Stimulated activated CD8-positive, alpha-beta memory T cell treated with anti-CD3 and anti-CD28 coated beads, Interleukin-2, amount 100 ng/mL, for 1 hour (primary cell): Measurements from ENCODE around the gene DYNC1H1.
"Not testable (repeated sequence)": the region's sequence is repeated elsewhere in the genome, so short reads cannot be mapped to it uniquely, and the experiment has no call there.

Experiments
- DNase-seq, 2 donors: peaks; one replicate each; pipeline ENCODE4 v3.0.0-alpha.2; 2020; ENCODE audit warnings: low read depth in 2 of 2

The DYNC1H1 gene

DNA sequence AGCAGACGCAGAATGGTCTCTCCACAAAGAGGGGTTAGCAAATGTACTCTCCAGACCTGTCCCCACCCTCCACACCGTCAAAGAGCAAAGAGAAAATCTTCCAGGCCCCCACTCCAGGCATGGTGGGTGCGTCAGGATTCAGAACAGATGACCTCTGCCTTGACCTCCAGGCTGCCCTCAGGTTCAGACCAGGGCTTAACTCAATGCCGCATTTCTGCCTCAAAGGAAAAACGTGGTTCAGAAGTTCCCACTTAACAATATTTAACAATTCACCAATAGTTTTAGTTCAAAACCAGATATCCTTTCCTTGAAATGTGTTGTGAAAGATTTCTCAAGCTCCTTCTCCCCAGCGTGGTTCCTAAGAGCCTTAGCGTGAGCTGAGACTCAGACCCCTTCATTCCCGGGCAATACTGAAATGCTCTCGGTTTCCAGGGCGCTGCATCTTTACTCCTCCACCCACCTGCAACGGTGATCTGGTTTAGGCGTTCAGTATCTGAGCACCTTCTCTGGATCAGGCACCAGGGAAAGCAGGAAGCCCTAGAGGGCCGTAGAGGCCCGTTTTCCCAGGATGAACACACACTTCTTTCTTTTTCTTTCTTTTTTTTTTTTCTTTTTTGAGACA is 99.5 kb downstream of the DYNC1H1 start:
- no peak for DNase-seq

DNA sequence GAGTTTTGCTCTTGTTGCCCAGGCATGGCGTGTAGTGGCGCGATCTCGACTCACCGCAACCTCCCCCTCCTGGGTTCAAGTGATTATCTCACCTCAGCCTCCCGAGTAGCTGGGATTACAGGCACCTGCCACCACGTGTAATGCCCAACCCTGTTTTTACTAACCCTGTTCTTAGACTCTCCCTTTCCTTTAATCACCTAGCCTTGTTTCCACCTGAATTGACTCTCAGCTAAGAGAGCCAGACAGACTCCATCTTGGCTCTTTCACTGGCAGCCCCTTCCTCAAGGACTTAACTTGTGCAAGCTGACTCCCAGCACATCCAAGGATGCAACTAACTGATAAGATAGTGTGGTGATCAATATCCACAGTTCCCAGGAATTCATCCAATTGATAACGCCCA is 100.2 kb downstream of the DYNC1H1 start:
- DNase-seq, result not testable (repeated sequence)

DNA sequence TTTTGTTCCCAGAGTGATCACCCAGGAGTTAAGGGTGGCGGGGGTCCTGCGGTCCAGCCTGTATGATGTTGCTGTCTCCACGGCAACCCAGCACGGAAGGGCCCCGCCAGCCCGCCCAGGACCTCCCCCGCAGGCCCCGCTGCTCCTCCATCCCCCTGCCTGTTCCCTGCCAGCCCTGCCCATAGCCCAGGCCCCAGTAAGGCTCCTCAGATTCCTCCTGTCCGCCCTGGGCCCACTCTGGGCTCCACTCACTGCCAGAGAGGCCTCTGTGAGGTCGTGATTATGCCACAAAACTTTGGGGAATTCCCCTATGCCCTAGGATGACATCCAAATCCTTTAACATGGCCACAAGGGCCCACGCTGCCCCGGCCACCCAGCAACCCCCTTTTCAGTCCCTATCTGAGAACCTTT is 101.7 kb downstream of the DYNC1H1 start:
- no peak for DNase-seq

DNA sequence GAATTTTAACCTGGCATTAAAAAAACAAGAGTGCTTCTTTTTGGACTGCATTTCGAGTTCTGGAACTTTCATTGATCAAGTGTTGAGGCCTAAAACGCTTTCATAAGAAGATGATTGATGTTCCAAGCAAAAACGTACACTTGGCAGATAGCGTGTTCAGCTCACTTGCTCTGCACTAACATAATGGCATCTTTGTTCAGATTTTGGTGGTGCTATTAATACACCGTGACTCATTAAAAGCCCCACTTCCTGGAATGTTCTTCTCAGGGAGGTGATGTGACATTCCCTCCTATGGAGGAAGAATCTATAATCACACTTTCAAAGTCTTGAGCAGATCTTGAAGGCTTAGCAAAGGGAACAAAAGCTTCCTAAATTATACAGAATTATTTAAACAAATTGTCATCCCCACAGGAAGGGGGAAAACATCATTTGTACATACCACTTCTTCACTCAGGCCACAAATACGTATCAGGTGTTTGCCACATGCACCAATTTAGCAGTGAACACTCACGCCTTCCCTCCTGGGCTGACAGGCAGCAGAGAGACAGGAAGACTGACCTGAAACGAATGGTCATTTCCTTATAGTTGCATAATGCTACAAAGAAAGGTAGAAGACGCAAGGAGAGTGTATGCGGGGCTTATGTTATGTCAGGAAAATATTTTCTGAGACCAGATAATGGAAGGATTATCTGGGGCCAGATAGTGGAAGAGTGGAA is 107.1 kb downstream of the DYNC1H1 start:
- DNase-seq, result no peak

DNA sequence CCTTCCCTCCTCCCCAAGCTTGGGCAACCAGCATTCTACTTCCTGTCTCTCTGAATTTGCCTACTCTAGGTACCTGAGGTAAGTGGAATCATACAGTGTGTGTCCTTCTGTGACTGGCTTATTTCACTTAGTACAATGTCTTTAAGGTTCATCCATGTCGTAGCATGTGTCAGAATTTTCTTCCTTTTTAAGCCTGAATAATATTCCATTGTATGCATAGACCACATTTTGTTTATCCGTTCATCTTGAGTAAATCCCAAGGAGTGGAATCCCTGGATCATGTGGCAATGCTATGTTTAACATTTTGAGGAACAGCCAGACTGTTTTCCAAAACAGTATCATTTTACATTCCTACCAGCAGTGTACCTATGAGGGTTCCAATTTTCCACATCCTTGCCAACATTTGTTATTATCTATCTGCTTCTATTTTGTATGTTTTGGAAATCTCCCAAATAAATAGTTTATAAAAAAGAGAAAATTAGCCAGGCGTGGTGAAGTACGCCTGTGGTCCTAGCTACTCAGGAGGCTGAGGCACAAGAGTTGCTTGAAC is 110.1 kb downstream of the DYNC1H1 start:
- DNase-seq, result no peak

DNA sequence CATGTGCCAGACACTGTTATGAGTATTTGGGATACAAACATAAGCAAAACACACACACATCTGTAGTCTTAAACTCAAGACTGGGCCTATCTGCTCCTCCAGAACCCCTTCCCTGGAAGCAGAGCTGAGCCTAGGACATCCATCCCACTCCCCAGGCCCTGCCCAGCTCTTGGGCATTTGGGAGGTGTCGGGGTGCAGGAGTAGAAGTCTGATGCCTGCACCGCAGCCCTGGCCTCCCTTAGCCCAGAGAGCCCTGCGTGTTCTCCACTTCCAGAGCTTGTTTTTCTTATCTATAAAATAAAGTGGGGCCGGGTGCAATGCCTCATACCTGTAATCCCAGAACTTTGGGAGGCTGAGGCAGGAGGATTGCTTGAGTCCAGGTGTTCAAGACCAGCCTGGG is 110.8 kb downstream of the DYNC1H1 start:
- DNase-seq, result no peak

DNA sequence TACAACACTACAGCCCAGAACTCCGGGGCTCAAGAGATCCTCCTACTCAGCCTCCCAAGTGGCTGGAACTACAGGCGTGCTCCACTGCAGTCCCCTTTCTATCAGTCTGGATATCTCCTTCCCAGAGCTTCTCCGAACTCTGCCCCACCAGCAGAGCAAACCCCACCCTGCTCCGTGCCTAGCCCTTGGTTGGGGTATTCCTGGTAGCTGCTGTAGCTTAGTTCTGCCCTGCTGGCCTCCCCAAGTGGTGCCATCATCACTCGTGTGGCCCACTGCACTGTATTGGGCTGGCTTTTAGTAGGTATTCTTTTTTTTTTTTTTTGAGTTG is 113.0 kb downstream of the DYNC1H1 start:
- no peak for DNase-seq

DNA sequence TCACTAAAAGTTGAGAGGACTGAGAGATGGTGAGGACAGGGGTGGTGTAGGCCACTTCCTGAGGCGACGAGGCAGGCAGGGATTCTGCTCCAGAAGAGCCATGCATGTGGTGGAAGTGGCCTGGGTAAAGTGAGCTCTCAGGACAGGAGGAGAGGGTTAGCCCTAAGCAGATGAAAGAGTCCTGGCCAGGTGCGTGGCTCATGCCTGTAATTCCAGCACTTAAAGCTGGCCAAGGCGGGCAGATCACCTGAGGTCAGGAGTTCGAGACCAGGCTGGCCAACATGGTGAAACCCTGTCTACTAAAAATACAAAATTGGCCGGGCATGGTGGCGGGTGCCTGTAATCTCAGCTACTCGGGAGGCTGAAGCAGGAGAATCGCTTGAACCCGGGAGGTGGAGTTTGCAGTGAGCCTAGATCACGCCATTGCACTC is 114.0 kb downstream of the DYNC1H1 start:
- DNase-seq, result not testable (repeated sequence)

DNA sequence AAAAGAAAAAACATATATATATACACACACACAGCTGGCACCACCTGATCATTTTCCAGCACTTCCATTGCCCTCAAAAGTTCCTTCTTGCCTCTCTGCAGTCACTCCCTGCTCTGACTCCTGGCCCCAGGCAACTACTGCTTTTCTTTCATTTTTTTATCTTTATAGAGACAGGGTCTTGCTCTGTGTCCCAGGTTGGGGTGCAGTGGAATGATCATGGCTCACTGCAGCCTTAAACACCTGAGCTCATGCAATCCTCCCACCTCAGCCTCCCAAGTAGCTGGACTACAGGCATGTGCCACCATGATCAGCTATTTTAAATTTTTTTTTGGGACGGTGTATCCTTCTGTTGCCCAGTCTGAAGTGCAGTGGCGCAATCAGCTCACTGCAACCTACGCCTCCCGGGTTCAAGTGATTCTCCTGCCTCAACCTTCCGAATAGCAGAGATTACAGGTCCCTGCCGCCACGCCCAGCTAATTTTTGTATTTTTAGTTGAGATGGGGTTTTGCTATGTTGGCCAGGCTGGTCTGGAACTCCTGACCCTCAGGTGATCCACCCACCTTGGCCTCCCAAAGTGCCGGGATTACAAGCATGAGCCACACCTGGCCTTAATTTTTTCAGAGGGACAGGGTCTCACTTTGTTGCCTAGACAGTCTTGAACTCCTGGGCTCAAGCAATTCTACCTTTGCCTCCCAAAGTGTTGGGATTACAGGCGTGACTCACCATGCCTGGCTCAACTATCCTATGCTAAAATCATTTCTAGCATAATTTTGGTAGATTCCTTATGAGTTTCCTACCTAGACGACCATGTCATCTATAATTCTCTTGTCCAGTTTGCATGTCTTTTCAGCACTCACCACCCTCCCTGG is 114.7 kb downstream of the DYNC1H1 start:
- no peak for DNase-seq

DNA sequence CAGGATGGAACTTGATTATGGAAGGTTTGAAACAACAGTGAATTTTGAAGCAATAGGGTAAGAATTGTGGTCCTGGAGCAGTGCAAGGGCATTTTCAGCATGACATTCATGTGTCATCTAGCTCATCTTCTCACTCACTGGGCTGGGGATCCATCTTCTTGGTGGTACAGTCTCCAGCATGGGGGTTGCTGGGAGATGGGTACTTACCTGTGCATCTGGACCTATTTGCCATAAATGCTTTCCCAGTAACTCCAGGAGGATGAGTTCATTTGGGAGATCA is 115.3 kb downstream of the DYNC1H1 start:
- no peak for DNase-seq

DNA sequence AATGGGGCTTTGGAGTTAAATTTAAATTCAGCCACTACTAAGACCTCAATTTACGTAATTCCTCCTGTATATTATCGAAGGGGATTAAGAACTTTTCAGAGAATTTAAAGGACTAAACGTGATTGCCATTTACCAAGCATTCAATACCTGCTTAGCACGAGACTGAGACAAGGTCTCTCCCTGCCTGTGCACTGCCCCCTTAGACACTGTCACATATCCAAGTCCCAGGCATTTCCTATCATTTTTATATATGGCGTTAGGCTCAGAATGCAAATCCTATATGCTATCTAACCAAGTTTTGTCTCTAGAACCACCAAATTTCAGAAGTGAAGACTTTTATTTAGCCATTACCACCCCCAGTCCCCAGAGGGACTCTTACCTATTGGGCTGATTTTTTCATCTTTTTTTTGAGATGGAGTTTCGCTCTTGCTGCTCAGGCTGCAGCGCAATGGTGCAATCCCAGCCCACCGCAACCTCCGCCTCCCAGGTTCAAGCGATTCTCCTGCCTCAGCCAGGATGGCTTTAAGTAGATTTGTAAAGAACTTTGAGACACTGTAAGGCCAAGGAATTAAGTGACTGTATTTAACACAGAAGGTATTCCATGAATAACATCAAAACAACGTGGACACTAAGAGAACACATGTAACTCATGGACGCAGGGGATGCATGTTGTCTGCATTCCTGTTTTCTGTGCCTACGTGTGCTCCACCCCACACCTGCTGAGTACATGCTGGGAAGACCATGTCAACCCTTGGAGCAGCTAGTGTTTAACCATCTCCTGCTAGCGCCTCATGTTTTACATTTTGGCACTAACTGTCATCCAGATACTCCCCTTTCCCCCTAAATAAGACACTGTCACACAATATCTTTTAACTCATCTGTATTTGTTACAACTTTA is 116.1 kb downstream of the DYNC1H1 start:
- DNase-seq, result no peak

DNA sequence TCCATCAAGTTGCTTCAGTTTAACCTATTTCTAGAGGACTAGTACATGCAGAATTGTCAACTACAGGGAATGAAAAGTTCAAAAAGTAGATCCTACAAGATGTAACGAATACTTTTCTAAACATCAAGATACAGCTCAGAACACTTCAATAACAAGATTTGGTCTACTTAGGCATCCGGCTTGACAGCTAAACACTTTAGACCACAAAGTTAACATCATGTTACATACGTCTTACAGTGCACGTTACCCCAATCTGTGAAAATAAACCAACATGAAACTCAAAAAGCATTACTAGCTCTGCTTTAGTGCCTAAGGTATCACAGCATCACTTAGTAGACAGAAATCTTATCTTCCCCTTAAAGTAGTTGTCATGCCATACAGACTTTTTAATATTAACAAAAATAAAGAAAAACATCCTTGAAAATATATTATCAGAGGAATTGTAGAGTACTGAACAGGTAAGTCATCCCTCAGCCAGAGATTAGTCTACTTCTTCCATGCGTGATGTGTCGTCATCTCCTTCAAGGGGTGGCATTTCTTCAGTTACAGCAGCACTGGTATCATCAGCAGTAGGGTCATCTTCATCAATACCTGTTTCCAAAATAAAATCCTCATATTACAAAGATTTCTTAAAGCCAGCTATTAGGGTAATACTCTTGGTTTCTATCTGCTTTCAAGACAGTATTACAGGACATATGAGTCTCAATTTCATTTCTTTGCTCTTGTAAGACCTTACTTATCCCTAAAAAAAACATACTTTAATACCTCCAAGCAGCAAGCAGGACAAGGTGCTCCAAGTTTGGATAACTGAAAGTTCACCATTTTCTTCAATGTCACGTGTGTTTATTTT is 117.1 kb downstream of the DYNC1H1 start:
- no peak for DNase-seq

DNA sequence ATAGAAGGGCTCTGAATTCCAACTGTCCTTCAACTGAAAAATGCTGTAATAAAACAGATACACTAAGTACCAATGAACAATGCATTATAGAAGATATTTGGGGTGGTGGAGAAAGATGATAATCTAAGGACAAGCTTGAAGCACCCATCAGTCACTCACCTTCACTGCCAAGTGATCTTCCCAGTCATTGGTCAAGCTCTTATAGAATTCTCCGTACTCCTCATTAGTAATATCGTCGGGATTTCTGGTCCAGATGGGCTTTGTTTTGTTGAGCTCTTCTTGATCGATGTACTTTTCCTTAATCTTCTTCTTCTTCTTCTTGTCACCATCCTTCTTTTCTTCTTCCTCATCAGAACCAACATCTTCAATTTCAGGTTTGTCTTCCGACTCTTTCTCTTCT is 120.1 kb downstream of the DYNC1H1 start:
- DNase-seq, result not testable (repeated sequence)

DNA sequence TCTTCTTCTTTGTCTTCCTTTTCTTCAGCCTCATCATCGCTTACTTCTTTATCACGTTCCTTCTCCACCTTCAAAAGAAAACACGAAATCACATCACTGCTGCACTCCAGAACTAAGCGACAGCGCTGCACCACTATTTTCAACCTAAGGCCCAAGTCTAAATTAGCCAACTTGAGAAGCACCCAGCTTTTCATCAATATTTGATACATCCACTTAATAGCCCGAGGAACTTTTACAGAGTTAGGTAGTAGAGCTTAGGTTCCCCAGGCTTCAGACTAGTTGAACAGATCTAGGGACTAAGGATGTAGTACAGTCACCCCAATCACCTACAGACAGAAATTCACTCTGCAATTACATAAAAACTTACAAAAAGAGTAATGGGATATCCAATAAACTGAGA is 120.6 kb downstream of the DYNC1H1 start:
- no peak for DNase-seq

DNA sequence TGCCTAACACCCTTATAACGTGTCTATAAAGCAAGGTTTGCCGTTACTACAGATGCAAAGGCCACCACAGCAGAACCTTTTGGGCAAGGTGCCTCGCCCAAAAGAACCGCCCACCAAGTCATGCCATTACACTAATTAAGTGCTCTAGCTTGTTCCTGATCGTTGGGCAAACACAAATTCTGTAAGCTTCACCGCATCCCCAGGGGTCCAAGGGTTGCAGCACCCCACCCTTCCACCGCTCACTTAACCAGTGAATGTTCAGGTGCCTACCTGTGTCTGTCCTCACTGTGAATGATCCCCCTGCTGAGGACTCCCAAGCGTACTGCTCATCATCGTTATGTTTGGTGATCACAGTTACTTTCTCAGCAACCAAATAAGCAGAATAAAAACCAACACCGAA is 121.1 kb downstream of the DYNC1H1 start:
- DNase-seq, result no peak

DNA sequence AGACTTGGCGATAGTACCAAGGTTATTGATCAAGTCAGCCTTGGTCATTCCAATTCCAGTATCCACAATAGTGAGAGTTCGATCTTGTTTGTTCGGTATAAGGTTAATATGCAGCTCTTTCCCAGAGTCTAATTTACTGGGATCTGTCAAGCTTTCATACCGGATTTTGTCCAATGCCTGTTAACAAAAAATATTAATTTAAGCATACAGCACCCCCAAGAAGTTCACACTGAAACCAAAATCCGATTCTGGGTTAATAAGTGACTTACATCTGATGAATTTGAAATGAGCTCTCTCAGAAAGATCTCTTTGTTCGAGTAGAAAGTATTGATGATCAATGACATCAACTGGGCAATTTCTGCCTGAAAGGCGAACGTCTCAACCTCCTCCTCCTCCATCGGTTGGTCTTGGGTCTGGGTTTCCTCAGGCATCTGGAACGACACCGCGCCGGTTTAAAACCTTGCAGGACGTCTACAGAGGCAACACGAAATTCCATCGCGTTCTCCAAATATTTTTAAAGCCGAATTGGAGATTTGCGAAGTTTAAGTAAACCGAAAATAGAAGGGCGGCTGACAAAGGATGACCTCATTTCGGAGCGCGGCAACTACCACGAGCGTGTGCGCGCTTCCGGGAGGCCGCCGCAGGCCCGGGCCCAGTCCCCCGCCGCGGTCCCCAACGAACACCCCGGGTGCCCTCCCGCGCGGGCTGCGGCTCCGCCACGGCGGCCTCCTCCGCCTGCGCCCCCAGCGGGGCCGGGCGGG is 121.8 kb downstream of the DYNC1H1 start:
- peak; percentile 24 to 36 for DNase-seq

DNA sequence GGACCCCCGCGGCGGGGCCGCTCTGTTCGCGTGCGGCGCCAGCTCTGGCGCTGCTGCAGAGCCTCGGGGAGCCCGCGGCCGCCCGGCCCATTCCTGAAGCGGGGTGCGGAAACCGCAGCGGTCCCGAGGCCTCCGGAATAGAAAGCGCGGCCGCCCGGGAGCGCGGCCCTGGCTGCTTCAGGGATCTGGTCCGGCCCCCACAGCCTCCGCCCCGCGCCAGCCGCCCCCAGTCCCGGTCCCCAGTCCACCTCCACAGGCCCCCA is 122.3 kb downstream of the DYNC1H1 start:
- DNase-seq, result no peak

DNA sequence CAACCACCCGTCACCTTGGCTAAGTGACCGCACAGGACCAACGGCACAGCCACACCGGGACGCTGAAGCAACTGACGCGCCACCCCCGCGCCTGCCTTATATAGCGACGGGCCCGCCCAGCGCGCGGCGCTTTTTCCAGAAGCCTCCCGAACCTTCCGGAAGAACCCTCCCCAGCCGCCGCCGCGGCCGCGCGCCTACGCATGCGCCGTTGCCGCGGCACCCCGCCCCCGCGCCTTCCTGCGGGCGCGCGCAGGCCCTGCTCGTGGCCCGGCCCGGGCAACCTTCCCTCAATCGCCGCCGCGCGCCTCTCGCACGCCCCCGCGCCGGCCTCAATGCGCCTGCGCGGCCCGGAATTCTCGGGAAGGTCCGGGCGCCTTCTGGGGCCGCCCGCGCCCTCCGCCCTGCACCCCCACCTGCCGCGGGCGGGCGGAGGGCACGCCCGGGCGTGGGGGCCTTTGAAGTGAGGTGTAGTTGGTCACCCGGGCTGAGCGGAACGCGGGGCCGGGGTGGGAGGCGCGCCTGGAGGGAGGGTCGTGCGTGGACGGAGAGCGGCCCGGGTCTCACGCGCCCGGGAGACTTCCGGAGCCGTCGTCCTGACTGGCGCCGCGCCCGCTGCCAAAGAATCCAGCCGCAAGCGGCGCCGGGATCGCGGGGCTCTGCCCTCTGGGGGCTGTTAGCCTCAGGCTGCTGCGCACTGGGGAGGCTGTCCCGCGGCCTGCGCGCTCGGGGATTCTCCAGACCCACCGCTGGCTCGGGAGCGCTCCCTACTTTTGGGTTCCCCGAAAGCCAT is 122.8 kb downstream of the DYNC1H1 start, which contains the start of gene HSP90AA1:
Gene HSP90AA1 (minus strand): TSS at position 73 of the 790 bp plus-strand sequence. CDS start 666 bp downstream, outside the sequence.
- peak; percentile 94 to 96 for DNase-seq

DNA sequence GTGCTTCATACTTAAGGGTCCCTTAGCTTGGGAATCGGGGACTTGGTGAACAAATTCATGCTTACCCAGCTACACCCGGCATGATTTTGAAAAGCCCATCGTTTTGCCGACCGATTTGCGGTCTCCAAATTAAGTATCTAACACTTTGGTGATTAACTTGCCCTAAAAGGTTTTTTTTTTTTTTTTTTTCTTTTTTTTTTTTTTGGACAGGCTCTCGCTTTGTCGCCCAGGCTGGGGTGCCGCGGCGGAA is 123.3 kb downstream of the DYNC1H1 start:
- no peak for DNase-seq
